ENCODE results near the gene FBXL7.

The FBXL7 gene

GRCh38 chr5:15518786-15519185, 18.8 kb downstream of the FBXL7 start:
- no peak overlapping the region for H3K4me3 ChIP-seq (ENCODE audit: low read depth, low read length)
- ChIA-PET CTCF (no interaction called here), POLR2A (no interaction called here)
- TF ChIP-seq CTCF (IDR thresholded peaks at IDR 0.05; ENCODE audit: insufficient read depth, low read length, missing control alignments), result no peak
- DNase-seq (ENCODE audit: low read depth, low spot score), result no peak

- ChIA-PET CTCF (interaction anchor here (2.8 kb wide), 1 partner anchor 10 kb away, joined by 11 read pairs; no protein-coding TSS in a partner anchor), POLR2A (no interaction called here)
- H3K4me3 ChIP-seq (ENCODE audit: low read depth, low read length), result no peak overlapping the region
- TF ChIP-seq CTCF (IDR thresholded peaks at IDR 0.05; ENCODE audit: insufficient read depth, low read length, missing control alignments), result no peak
- no peak for DNase-seq (ENCODE audit: low read depth, low spot score)
Measured at GRCh38 chr5:15520856-15521255, 20.9 kb downstream of the FBXL7 start.

- peak overlapping the region; percentile 13 for H3K4me3 ChIP-seq (ENCODE audit: low read depth, low read length)
- POLR2A ChIA-PET, result no interaction called here
- no peak for DNase-seq (ENCODE audit: low read depth, low spot score)
- CTCF ChIA-PET, result interaction anchor here (0.7 to 2.8 kb wide), 3 partner anchors 9 to 302 kb away, joined by 4 to 11 read pairs (median 6); no protein-coding TSS in a partner anchor
- no peak for TF ChIP-seq CTCF (IDR thresholded peaks at IDR 0.05; ENCODE audit: insufficient read depth, low read length, missing control alignments)
Measured at GRCh38 chr5:15521381-15522186, 21.6 kb downstream of the FBXL7 start.

- CTCF ChIA-PET, result interaction anchor here (0.7 to 2.8 kb wide), 4 partner anchors 8 to 302 kb away, joined by 4 to 11 read pairs (median 6); no protein-coding TSS in a partner anchor
- POLR2A ChIA-PET, result no interaction called here
Measured at GRCh38 chr5:15522187-15522520, 22.2 kb downstream of the FBXL7 start.

GRCh38 chr5:15524712-15525111, 24.7 kb downstream of the FBXL7 start:
- CTCF ChIA-PET, result no interaction called here
- no peak overlapping the region for H3K4me3 ChIP-seq (ENCODE audit: low read depth, low read length)
- POLR2A ChIA-PET, result no interaction called here
- DNase-seq (ENCODE audit: low read depth, low spot score), result no peak
- no peak for TF ChIP-seq CTCF (IDR thresholded peaks at IDR 0.05; ENCODE audit: insufficient read depth, low read length, missing control alignments)

More at GRCh38 chr5:15522187-15522520, 22.2 kb downstream of the FBXL7 start:
- TF ChIP-seq CTCF (IDR thresholded peaks at IDR 0.05; ENCODE audit: insufficient read depth, low read length, missing control alignments), result no peak
- DNase-seq (ENCODE audit: low read depth, low spot score), result no peak
- H3K4me3 ChIP-seq (ENCODE audit: low read depth, low read length), result no peak overlapping the region

GRCh38 chr5:15525703-15526275, 25.8 kb downstream of the FBXL7 start:
- CTCF ChIA-PET, result no interaction called here
- H3K4me3 ChIP-seq (ENCODE audit: low read depth, low read length), result no peak overlapping the region
- POLR2A ChIA-PET, result no interaction called here
- no peak for DNase-seq (ENCODE audit: low read depth, low spot score)
- TF ChIP-seq CTCF (IDR thresholded peaks at IDR 0.05; ENCODE audit: insufficient read depth, low read length, missing control alignments), result no peak
